SK-N-MC (cell line): ENCODE results near the gene ACYP1.

Experiments used
- EZH2 ChIP-seq: fragments of 200-600 bp; sonication (generic); IDR thresholded peaks from one replicate; pipeline ENCODE4 v1.6.1; 2017; ENCODE audit warnings: antibody characterized with exemption
- POLR2AphosphoS5 ChIP-seq: IDR thresholded peaks from 2 replicates; pipeline ENCODE4 v1.6.1; 2012; ENCODE audit warnings: mild to moderate bottlenecking, low read depth, low read length, borderline replicate concordance

- TF ChIP-seq EZH2 (no peak), POLR2AphosphoS5 (no peak)
Observed at GRCh38 chr14:75081660-75082229, 17.9 kb upstream of the ACYP1 start.
